Measurements from ENCODE around the gene COL15A1.
"Not testable (repeated sequence)": the region's sequence is repeated elsewhere in the genome, so short reads cannot be mapped to it uniquely, and the experiment has no call there.

Gene COL15A1

GRCh38 chr9:99093492-99093791 is 149.7 kb downstream of the COL15A1 start:
- no peak for DNase-seq

GRCh38 chr9:99095565-99095964 is 151.9 kb downstream of the COL15A1 start:
- DNase-seq: no peak

GRCh38 chr9:99096409-99096808 is 152.7 kb downstream of the COL15A1 start:
- DNase-seq: no peak

- not testable (repeated sequence) for DNase-seq
These were observed 156.3 kb downstream of the COL15A1 start for GRCh38 chr9:99099806-99100585.

GRCh38 chr9:99101271-99101670 is 157.6 kb downstream of the COL15A1 start:
- no peak for DNase-seq

GRCh38 chr9:99101812-99102211 is 158.1 kb downstream of the COL15A1 start:
- no peak for DNase-seq

GRCh38 chr9:99103054-99103895 is 159.6 kb downstream of the COL15A1 start:
- DNase-seq: no peak

GRCh38 chr9:99103901-99104458 is 160.3 kb downstream of the COL15A1 start:
- no peak for DNase-seq

- peak; percentile 86 for DNase-seq
These were observed 160.9 kb downstream of the COL15A1 start, which contains the start of gene TGFBR1 for GRCh38 chr9:99104459-99105151. Gene TGFBR1 (plus strand): TSS chr9:99105113. CDS start chr9:99105206, 93 bp downstream.

GRCh38 chr9:99105152-99106043 is 161.7 kb downstream of the COL15A1 start:
- no peak for DNase-seq

- DNase-seq: no peak
These were observed 162.3 kb downstream of the COL15A1 start for GRCh38 chr9:99106044-99106375.

GRCh38 chr9:99107421-99107820 is 163.7 kb downstream of the COL15A1 start:
- no peak for DNase-seq

- DNase-seq: no peak
These were observed 164.4 kb downstream of the COL15A1 start for GRCh38 chr9:99108131-99108530.

GRCh38 chr9:99109522-99109921 is 165.8 kb downstream of the COL15A1 start:
- DNase-seq: no peak

- no peak for DNase-seq
These were observed 169.2 kb downstream of the COL15A1 start for GRCh38 chr9:99112750-99113413.

GRCh38 chr9:99113414-99114048 is 169.8 kb downstream of the COL15A1 start:
- DNase-seq: no peak

GRCh38 chr9:99114049-99114440 is 170.3 kb downstream of the COL15A1 start:
- no peak for DNase-seq

GRCh38 chr9:99114846-99115500 is 171.3 kb downstream of the COL15A1 start:
- no peak for DNase-seq

- DNase-seq: no peak
These were observed 172.3 kb downstream of the COL15A1 start for GRCh38 chr9:99116003-99116411.

- DNase-seq: no peak
These were observed 175.2 kb downstream of the COL15A1 start for GRCh38 chr9:99118782-99119466.
